K562 (cell line): ENCODE data around the gene C1orf74. TPM values are rescaled to one million over a fixed set of nuclear protein-coding genes. Genes with fewer than 3 reads are reported as not detected.

ENCODE experiments used
- CBX1 ChIP-seq: sonication (generic); IDR thresholded peaks from 2 replicates; pipeline ENCODE4 v1.6.1; 2016; ENCODE audit warnings: antibody characterized with exemption, low read depth, mild to moderate bottlenecking
- DNMT1 ChIP-seq: fragments of 450-650 bp; IDR thresholded peaks from 2 replicates; pipeline ENCODE4 v1.6.1; 2016; ENCODE audit warnings: antibody characterized with exemption, mild to moderate bottlenecking
- ESRRB ChIP-seq: fragments of 250-450 bp; sonication (Bioruptor Pico); IDR thresholded peaks from 2 replicates; pipeline ENCODE4 v1.5.0; 2020; ENCODE audit warnings: mild to moderate bottlenecking, moderate library complexity, borderline replicate concordance
- FOXK2 ChIP-seq, 2 experiments: fragments of 450-650 bp; IDR thresholded peaks in 1 of 2; conservative IDR thresholded peaks in 1 of 2; 2 replicates each; pipeline ENCODE4 v1.6.1; 2016; ENCODE audit warnings: low read depth in 2 of 2, mild to moderate bottlenecking in 1 of 2
- GATAD2B ChIP-seq: fragments of 450-650 bp; IDR thresholded peaks from 2 replicates; pipeline ENCODE4 v1.6.1; 2017; ENCODE audit warnings: mild to moderate bottlenecking, borderline replicate concordance
- HNRNPH1 ChIP-seq: fragments of 200-400 bp; formaldehyde crosslinking; optimal IDR thresholded peaks from 2 replicates; pipeline ENCODE3; 2017; ENCODE audit warnings: low read depth, mild to moderate bottlenecking, low read length, moderate library complexity
- NCOA1 ChIP-seq: fragments of 450-650 bp; IDR thresholded peaks from 2 replicates; pipeline ENCODE4 v1.6.1; 2016; ENCODE audit warnings: low read depth
- PHF20 ChIP-seq: fragments of 450-650 bp; IDR thresholded peaks from 2 replicates; pipeline ENCODE4 v1.6.1; 2018; ENCODE audit not compliant: partially characterized antibody
- SIN3A ChIP-seq, 2 experiments: fragments of 150-350 bp in 1 of 2; IDR thresholded peaks; 2 replicates each; pipeline ENCODE4 v1.6.1; 2011 to 2016; ENCODE audit warnings: borderline replicate concordance in 2 of 2, low read depth in 2 of 2, low read length in 2 of 2, mild to moderate bottlenecking in 2 of 2, moderate library complexity in 2 of 2; ENCODE audit not compliant: control insufficient read depth in 1 of 2
- ZFP30 ChIP-seq: fragments of 250-450 bp; sonication (Bioruptor Pico); IDR thresholded peaks from 2 replicates; pipeline ENCODE4 v1.8.0; 2022; ENCODE audit warnings: moderate library complexity, mild to moderate bottlenecking, inconsistent platforms, borderline replicate concordance
- ZNF140 ChIP-seq: fragments of 250-450 bp; sonication (Bioruptor Pico); IDR thresholded peaks from 2 replicates; pipeline ENCODE4 v1.8.0; 2021; ENCODE audit warnings: moderate library complexity, mild to moderate bottlenecking, inconsistent platforms
- ZNF146 ChIP-seq: IDR thresholded peaks from one replicate; pipeline ENCODE4 v1.6.1; 2018; ENCODE audit warnings: missing compliant biosample characterization; ENCODE audit not compliant: unreplicated experiment
- ZNF316 ChIP-seq: fragments of 450-650 bp; IDR thresholded peaks from 2 replicates; pipeline ENCODE4 v1.6.1; 2016
- ZNF507 ChIP-seq: conservative IDR thresholded peaks from 2 replicates; pipeline ENCODE4 v1.6.1; 2017; ENCODE audit warnings: missing genetic modification characterization, missing compliant biosample characterization
- ZNF561 ChIP-seq: fragments of 450-650 bp; formaldehyde crosslinking; conservative IDR thresholded peaks from 2 replicates; pipeline ENCODE4 v1.4.0; 2020; ENCODE audit warnings: mild to moderate bottlenecking, moderate library complexity
- ZNF695 ChIP-seq: fragments of 450-650 bp; formaldehyde crosslinking; IDR thresholded peaks from 2 replicates; pipeline ENCODE4 v1.4.0; 2020; ENCODE audit warnings: mild to moderate bottlenecking, moderate library complexity
- ZNF707 ChIP-seq: fragments of 250-450 bp; sonication (Bioruptor Pico); conservative IDR thresholded peaks from 2 replicates; pipeline ENCODE4 v1.8.0; 2022; ENCODE audit warnings: inconsistent platforms, mild to moderate bottlenecking, moderate library complexity
- ZNF780A ChIP-seq: fragments of 250-450 bp; sonication (Bioruptor Pico); IDR thresholded peaks from 2 replicates; pipeline ENCODE4 v1.5.0; 2021; ENCODE audit warnings: mild to moderate bottlenecking
- polyA plus RNA-seq, 8 experiments: library from polyadenylated mRNA; depleted of rRNA in 4 of 8; stranded (reverse) in 5 of 8; unstranded in 3 of 8; fragments of >200 nt; fragmentation: Nextera tagmentation in 2 of 8; fragmentation: Illumina TruSeq in 1 of 8; extraction: Ambion mirVana in 2 of 8; extraction: Trizol in 1 of 8; gene quantifications; 2 replicates each; pipeline versions ENCODE4 v1.2.1 to v1.2.3, GENCODE V29; 2011 to 2014; ENCODE audit warnings: inconsistent platforms in 1 of 8, missing spikeins in 1 of 8
- total RNA-seq, 7 experiments: library from RNA; depleted of rRNA in 6 of 7; stranded (reverse); fragments of >200 nt in 6 of 7; fragmentation: Illumina TruSeq in 2 of 7; extraction: Trizol in 2 of 7; gene quantifications; 2 replicates each; pipeline versions ENCODE4 v1.2.1 to v1.2.3, GENCODE V29; 2011 to 2021; ENCODE audit warnings: low replicate concordance in 1 of 7
- TF ChIP-seq, protein P1 (sequence below): sonication (generic); formaldehyde crosslinking; IDR thresholded peaks from 2 replicates; pipeline ENCODE4 v1.8.1; 2023; ENCODE audit warnings: mild to moderate bottlenecking, missing genetic modification reagents
- TF ChIP-seq, protein P2 (sequence below): fragments of 250-450 bp; sonication (Bioruptor Pico); IDR thresholded peaks from 2 replicates; pipeline ENCODE4 v1.9.0; 2021; ENCODE audit warnings: mild to moderate bottlenecking
- TF ChIP-seq, protein P3 (sequence below): fragments of 250-450 bp; sonication (Bioruptor Pico); IDR thresholded peaks from 2 replicates; pipeline ENCODE4 v1.5.0; 2021
- TF ChIP-seq, protein P4 (sequence below): fragments of 450-650 bp; formaldehyde crosslinking; conservative IDR thresholded peaks from 2 replicates; pipeline ENCODE4 v1.4.0; 2022; ENCODE audit warnings: mild to moderate bottlenecking, missing genetic modification characterization
- TF ChIP-seq, protein P5 (sequence below): IDR thresholded peaks from 2 replicates; pipeline ENCODE4 v1.6.1; 2014; ENCODE audit warnings: antibody characterized with exemption

C1orf74 gene
- total and polyA plus RNA-seq, 9 of the 15 experiments (the other 6 are each of a cell fraction or from before 2014, with no cell fraction given): 4.0 to 7.6 (median 5.7) TPM

DNA sequence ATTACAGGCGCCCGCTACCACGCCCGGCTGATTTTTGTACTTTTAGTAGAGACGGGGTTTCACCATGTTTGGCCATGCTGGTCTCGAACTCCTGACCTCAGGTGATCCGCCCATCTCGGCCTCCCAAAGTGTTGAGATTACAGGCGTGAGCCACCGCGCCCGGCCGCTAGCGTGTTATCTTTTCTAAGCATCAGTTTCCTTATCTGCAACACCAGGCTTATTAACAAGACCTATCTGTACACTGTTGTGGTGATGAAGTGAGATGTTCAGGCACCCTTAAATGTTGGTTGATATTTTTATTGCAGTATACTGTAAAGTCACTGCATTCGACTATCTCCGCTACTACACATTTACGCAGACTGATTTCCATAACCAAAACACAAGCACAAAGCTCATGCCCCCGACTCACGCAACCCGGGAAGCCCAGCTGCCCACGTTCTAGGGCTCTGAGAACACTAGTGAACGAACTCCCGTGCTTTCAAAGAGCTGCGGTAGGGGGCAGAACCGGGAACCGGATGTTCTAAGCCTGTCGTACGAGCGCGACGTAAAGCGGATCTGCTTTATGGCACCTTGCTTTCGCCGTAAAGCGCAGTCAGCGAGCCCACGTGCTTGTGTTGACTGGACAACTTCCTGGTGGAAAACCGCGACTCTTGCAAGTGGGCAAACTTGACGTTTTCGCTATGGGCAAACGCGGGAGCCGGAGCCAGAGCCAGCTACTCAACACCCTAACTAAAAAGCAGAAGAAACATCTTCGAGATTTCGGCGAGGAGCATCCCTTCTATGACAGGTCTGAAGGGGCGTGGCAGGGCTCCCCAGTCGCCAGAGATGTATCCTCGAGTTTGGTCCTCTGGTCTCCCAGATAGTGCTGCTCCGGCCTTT is 43.3 kb upstream of the C1orf74 start, which contains the start of gene UTP25 (continued):
- TF ChIP-seq, protein P1, sequence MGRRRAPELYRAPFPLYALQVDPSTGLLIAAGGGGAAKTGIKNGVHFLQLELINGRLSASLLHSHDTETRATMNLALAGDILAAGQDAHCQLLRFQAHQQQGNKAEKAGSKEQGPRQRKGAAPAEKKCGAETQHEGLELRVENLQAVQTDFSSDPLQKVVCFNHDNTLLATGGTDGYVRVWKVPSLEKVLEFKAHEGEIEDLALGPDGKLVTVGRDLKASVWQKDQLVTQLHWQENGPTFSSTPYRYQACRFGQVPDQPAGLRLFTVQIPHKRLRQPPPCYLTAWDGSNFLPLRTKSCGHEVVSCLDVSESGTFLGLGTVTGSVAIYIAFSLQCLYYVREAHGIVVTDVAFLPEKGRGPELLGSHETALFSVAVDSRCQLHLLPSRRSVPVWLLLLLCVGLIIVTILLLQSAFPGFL: no peak
- TF ChIP-seq GATAD2B (peak; percentile 65), ZNF561 (CRISPR knock-in tag) (no peak), ZNF695 (CRISPR knock-in tag) (no peak), ZNF140 (CRISPR knock-in tag) (no peak), FOXK2 (conservative IDR thresholded peaks at IDR 0.05 in 1 of 2, IDR thresholded peaks at IDR 0.05 in 1 of 2; ENCODE audit: low read depth in 2 of 2) (peak; percentile 99 to 100), ZNF780A (CRISPR knock-in tag) (no peak), CBX1 (peak; percentile 76; the same call in 1 of the 2 replicates), DNMT1 (no peak), SIN3A (IDR thresholded peaks at IDR 0.05; ENCODE audit: borderline replicate concordance in 2 of 2, control insufficient read depth in 1 of 2, low read depth in 2 of 2, low read length in 2 of 2) (peak; percentile 98 to 100), HNRNPH1 (no peak), PHF20 (peak; percentile 85), ZFP30 (CRISPR knock-in tag) (no peak), ESRRB (CRISPR knock-in tag) (no peak), ZNF316 (0 out of 2 replicates have a peak, but pooled peaks have one; percentile 4), ZNF507 (no peak), NCOA1 (no peak; the same call in 1 of the 2 replicates), ZNF707 (CRISPR knock-in tag) (no peak), ZNF146 (CRISPR knock-in tag) (no peak)
- TF ChIP-seq, protein P2, sequence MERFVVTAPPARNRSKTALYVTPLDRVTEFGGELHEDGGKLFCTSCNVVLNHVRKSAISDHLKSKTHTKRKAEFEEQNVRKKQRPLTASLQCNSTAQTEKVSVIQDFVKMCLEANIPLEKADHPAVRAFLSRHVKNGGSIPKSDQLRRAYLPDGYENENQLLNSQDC (CRISPR knock-in tag): no peak
- TF ChIP-seq, protein P3, sequence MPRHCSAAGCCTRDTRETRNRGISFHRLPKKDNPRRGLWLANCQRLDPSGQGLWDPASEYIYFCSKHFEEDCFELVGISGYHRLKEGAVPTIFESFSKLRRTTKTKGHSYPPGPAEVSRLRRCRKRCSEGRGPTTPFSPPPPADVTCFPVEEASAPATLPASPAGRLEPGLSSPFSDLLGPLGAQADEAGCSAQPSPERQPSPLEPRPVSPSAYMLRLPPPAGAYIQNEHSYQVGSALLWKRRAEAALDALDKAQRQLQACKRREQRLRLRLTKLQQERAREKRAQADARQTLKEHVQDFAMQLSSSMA: no peak
- TF ChIP-seq, protein P4, sequence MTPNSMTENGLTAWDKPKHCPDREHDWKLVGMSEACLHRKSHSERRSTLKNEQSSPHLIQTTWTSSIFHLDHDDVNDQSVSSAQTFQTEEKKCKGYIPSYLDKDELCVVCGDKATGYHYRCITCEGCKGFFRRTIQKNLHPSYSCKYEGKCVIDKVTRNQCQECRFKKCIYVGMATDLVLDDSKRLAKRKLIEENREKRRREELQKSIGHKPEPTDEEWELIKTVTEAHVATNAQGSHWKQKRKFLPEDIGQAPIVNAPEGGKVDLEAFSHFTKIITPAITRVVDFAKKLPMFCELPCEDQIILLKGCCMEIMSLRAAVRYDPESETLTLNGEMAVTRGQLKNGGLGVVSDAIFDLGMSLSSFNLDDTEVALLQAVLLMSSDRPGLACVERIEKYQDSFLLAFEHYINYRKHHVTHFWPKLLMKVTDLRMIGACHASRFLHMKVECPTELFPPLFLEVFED (CRISPR knock-in tag): no peak
- TF ChIP-seq, protein P5, sequence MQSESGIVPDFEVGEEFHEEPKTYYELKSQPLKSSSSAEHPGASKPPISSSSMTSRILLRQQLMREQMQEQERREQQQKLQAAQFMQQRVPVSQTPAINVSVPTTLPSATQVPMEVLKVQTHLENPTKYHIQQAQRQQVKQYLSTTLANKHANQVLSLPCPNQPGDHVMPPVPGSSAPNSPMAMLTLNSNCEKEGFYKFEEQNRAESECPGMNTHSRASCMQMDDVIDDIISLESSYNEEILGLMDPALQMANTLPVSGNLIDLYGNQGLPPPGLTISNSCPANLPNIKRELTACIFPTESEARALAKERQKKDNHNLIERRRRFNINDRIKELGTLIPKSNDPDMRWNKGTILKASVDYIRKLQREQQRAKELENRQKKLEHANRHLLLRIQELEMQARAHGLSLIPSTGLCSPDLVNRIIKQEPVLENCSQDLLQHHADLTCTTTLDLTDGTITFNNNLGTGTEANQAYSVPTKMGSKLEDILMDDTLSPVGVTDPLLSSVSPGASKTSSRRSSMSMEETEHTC: peak; percentile 62; the same call in 1 of the 2 replicates
